HEK293 (cell line): ENCODE data around the gene SLC35G6.
A peak's percentile ranks its signal among the peaks of the same experiment; 100 is the strongest.

ENCODE experiments used
- CTCF ChIA-PET: fragments of 350-600 bp; formaldehyde crosslinking; extraction: SDS; loops from one replicate; lab custom pipeline; 2021; ENCODE audit warnings: antibody characterized with exemption; lab: Yijun Ruan, JAX
- POLR2A ChIA-PET: fragments of 300-600 bp; formaldehyde crosslinking; extraction: SDS; loops from one replicate; lab custom pipeline; 2020; ENCODE audit warnings: antibody characterized with exemption, inconsistent platforms; lab: Yijun Ruan, JAX
- H3K27ac ChIP-seq: fragments of 200-500 bp; sonication (Bioruptor generic); 2 replicates; pipeline ENCODE4 v1.5.1; 2014; ENCODE audit warnings: low read depth, low read length, control low read depth, inconsistent platforms; ENCODE audit errors: extremely low read depth
- H3K36me3 ChIP-seq, 2 experiments: fragments of 200-500 bp in 1 of 2; sonication (Bioruptor generic) in 1 of 2; 1 replicate in 1 of 2; 2 replicates in 1 of 2; pipeline ENCODE4 v1.5.1; 2014 to 2017; ENCODE audit warnings: inconsistent platforms in 2 of 2, low read length in 2 of 2; ENCODE audit not compliant: control insufficient read depth in 2 of 2, insufficient read depth in 1 of 2
- H3K4me1 ChIP-seq: fragments of 200-500 bp; sonication (Bioruptor generic); 2 replicates; pipeline ENCODE4 v1.5.1; 2014; ENCODE audit warnings: mild to moderate bottlenecking, low read length, inconsistent platforms; ENCODE audit not compliant: control insufficient read depth, insufficient read depth
- H3K4me3 ChIP-seq: 2 replicates; pipeline ENCODE4 v1.5.1; 2011; ENCODE audit warnings: low read depth, mild to moderate bottlenecking, control low read depth, low read length, moderate library complexity
- H3K9me3 ChIP-seq: fragments of 200-500 bp; sonication (Bioruptor generic); 2 replicates; pipeline ENCODE4 v1.5.1; 2014; ENCODE audit warnings: low read depth, low read length, inconsistent platforms; ENCODE audit not compliant: control insufficient read depth, insufficient read depth
- EGR2 ChIP-seq: fragments of 450-650 bp; formaldehyde crosslinking; IDR thresholded peaks from 2 replicates; pipeline ENCODE4 v1.5.1; 2016; ENCODE audit warnings: low read depth, missing biosample characterization, missing genetic modification characterization
- GLIS2 ChIP-seq: fragments of 450-650 bp; formaldehyde crosslinking; IDR thresholded peaks from 2 replicates; pipeline ENCODE4 v1.5.1; 2016; ENCODE audit warnings: missing biosample characterization, missing genetic modification characterization
- OSR2 ChIP-seq: fragments of 450-650 bp; formaldehyde crosslinking; IDR thresholded peaks from 2 replicates; pipeline ENCODE4 v1.5.1; 2016; ENCODE audit warnings: missing biosample characterization, missing genetic modification characterization
- PATZ1 ChIP-seq: fragments of 450-650 bp; formaldehyde crosslinking; IDR thresholded peaks from 2 replicates; pipeline ENCODE4 v1.5.1; 2016; ENCODE audit warnings: missing biosample characterization, missing genetic modification characterization
- ZNF211 ChIP-seq: fragments of 450-650 bp; formaldehyde crosslinking; IDR thresholded peaks from 2 replicates; pipeline ENCODE4 v1.5.1; 2016; ENCODE audit warnings: low read depth, missing biosample characterization, missing genetic modification characterization
- ZNF391 ChIP-seq: fragments of 450-650 bp; formaldehyde crosslinking; IDR thresholded peaks from 2 replicates; pipeline ENCODE4 v1.5.1; 2016; ENCODE audit warnings: low read depth, missing biosample characterization, missing genetic modification characterization, borderline replicate concordance
- ZNF404 ChIP-seq: fragments of 450-650 bp; formaldehyde crosslinking; IDR thresholded peaks from 2 replicates; pipeline ENCODE4 v1.5.1; 2017; ENCODE audit warnings: missing biosample characterization, missing genetic modification characterization
- ZNF561 ChIP-seq: fragments of 450-650 bp; IDR thresholded peaks from 2 replicates; pipeline ENCODE4 v1.5.1; 2018; ENCODE audit warnings: missing biosample characterization, missing genetic modification characterization, borderline replicate concordance
- ZNF600 ChIP-seq: fragments of 450-650 bp; formaldehyde crosslinking; IDR thresholded peaks from 2 replicates; pipeline ENCODE4 v1.5.1; 2016; ENCODE audit warnings: missing biosample characterization, missing genetic modification characterization
- ZNF621 ChIP-seq: fragments of 450-650 bp; formaldehyde crosslinking; IDR thresholded peaks from 2 replicates; pipeline ENCODE4 v1.5.1; 2017; ENCODE audit warnings: missing biosample characterization, missing genetic modification characterization
- ZNF623 ChIP-seq: fragments of 450-650 bp; formaldehyde crosslinking; IDR thresholded peaks from 2 replicates; pipeline ENCODE4 v1.5.1; 2016; ENCODE audit warnings: missing biosample characterization, missing genetic modification characterization
- ZNF670 ChIP-seq: fragments of 450-650 bp; formaldehyde crosslinking; IDR thresholded peaks from 2 replicates; pipeline ENCODE4 v1.5.1; 2016; ENCODE audit warnings: missing biosample characterization, missing genetic modification characterization, low read depth

SLC35G6 gene

GRCh38 chr17:7502171-7502847 is 21.1 kb downstream of the SLC35G6 start:
- Histone ChIP-seq H3K27ac (0 out of 2 replicates have a peak overlapping the region, but pooled peaks have one; percentile 9), H3K36me3 (peaks cover 94 to 97% of the 10 kb centered on the region in 2 experiments), H3K4me1 (no peaks in the 10 kb centered on the region), H3K9me3 (no peaks in the 10 kb centered on the region), H3K4me3 (no peak overlapping the region)
- CTCF ChIA-PET: interaction anchor here (0.6 to 3.4 kb wide), 6 partner anchors 9 to 58 kb away, joined by 3 to 25 read pairs (median 4); no protein-coding TSS in a partner anchor
- TF ChIP-seq PATZ1 (tag by site-specific recombination) (no peak), ZNF623 (tag by site-specific recombination) (no peak)
- POLR2A ChIA-PET: interaction anchor here (0.7 to 1.7 kb wide), 2 partner anchors 10 to 18 kb away, joined by 4 to 7 read pairs; partner anchors contain the start of gene POLR2A

DNA sequence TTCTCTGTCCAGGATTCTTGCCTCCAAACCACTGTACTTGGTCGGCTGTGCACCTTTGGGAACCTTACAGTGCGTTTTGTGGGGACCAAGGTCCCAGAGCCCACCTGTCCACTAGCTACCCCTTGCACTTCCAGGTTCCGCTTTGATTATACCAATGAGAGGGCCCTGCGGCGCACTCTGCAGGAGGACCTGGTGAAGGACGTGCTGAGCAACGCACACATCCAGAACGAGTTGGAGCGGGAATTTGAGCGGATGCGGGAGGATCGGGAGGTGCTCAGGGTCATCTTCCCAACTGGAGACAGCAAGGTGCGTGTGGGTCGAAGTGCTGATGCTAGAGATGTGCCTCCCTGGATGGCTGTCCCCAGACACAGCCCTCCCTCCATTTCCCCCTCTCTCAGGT is 21.7 kb downstream of the SLC35G6 start:
- no peak overlapping the region for H3K4me3 ChIP-seq
- no peaks in the 10 kb centered on the region for H3K9me3 ChIP-seq
- POLR2A ChIA-PET: interaction anchor here (0.7 to 1.7 kb wide), 2 partner anchors 9 to 18 kb away, joined by 4 to 7 read pairs; partner anchors contain the start of gene POLR2A
- H3K27ac ChIP-seq: no peak overlapping the region
- CTCF ChIA-PET: interaction anchor here (0.6 to 3.4 kb wide), 6 partner anchors 9 to 57 kb away, joined by 3 to 25 read pairs (median 4); no protein-coding TSS in a partner anchor
- H3K4me1 ChIP-seq: no peaks in the 10 kb centered on the region
- TF ChIP-seq ZNF600 (peak; percentile 85), EGR2 (no peak)
- TF ChIP-seq, all 188 proteins: peak for 1
- H3K36me3 ChIP-seq: peaks cover 94 to 97% of the 10 kb centered on the region in 2 experiments

- ChIA-PET POLR2A (interaction anchor here (0.6 to 1.7 kb wide), 2 partner anchors 19 to 177 kb away, joined by 3 to 7 read pairs; partner anchors contain the start of gene POLR2A), CTCF (interaction anchor here (0.6 to 3.4 kb wide), 7 partner anchors 10 to 541 kb away, joined by 3 to 25 read pairs (median 3); no protein-coding TSS in a partner anchor)
- Histone ChIP-seq H3K36me3 (peaks cover 93 to 97% of the 10 kb centered on the region in 2 experiments), H3K4me3 (no peak overlapping the region), H3K4me1 (no peaks in the 10 kb centered on the region), H3K27ac (no peak overlapping the region), H3K9me3 (no peaks in the 10 kb centered on the region)
- TF ChIP-seq ZNF404 (tag by site-specific recombination): no peak
- no peak for TF ChIP-seq GLIS2 (tag by site-specific recombination)
- TF ChIP-seq ZNF621 (tag by site-specific recombination): no peak
- TF ChIP-seq OSR2: no peak
Observed at GRCh38 chr17:7503521-7503920, 22.3 kb downstream of the SLC35G6 start.

- TF ChIP-seq ZNF391 (tag by site-specific recombination) (no peak), ZNF561 (tag by site-specific recombination) (no peak)
- POLR2A ChIA-PET: interaction anchor here (1.1 kb wide), 1 partner anchor 179 kb away, joined by 3 read pairs; the partner anchor contains the start of gene TP53
- Histone ChIP-seq H3K4me3 (no peak overlapping the region), H3K4me1 (no peaks in the 10 kb centered on the region), H3K36me3 (peaks cover 82 to 99% of the 10 kb centered on the region in 2 experiments), H3K9me3 (no peaks in the 10 kb centered on the region), H3K27ac (no peak overlapping the region)
- CTCF ChIA-PET: interaction anchor here (0.5 to 4.0 kb wide), 9 partner anchors 11 to 550 kb away, joined by 3 to 21 read pairs (median 3); partner anchors contain the start of genes SENP3 and TMEM95
Observed at GRCh38 chr17:7508145-7508544, 26.9 kb downstream of the SLC35G6 start.

- TF ChIP-seq ZNF670 (tag by site-specific recombination): no peak
- peak; percentile 52 for TF ChIP-seq ZNF600
- no peak for TF ChIP-seq ZNF211 (tag by site-specific recombination)
- ChIA-PET CTCF (interaction anchor here (1.0 to 4.0 kb wide), 5 partner anchors 13 to 153 kb away, joined by 4 to 21 read pairs (median 5); partner anchors contain the start of genes SENP3 and TMEM95), POLR2A (interaction anchor here (0.5 to 1.6 kb wide), 4 partner anchors 43 to 178 kb away, joined by 3 to 5 read pairs (median 4); partner anchors contain the start of genes CD68 and TP53)
- no peak overlapping the region for H3K4me3 ChIP-seq
- H3K4me1 ChIP-seq: no peaks in the 10 kb centered on the region
- H3K27ac ChIP-seq: peak overlapping the region; percentile 41; the same call in 1 of the 2 replicates
- H3K36me3 ChIP-seq: peaks cover 87 to 99% of the 10 kb centered on the region in 2 experiments
- no peaks in the 10 kb centered on the region for H3K9me3 ChIP-seq
Observed at GRCh38 chr17:7508846-7509245, 27.6 kb downstream of the SLC35G6 start.
